A673 (cell line): ENCODE results near the gene BMPR1A.

Experiments used
- EZH2 ChIP-seq: fragments of 200-600 bp; sonication (generic); IDR thresholded peaks from 2 replicates; pipeline ENCODE4 v1.6.1; 2017; ENCODE audit warnings: borderline replicate concordance, low read depth, mild to moderate bottlenecking, mixed read lengths, antibody characterized with exemption, low read length; ENCODE audit not compliant: poor library complexity, severe bottlenecking
- TF ChIP-seq, protein P1 (sequence below): fragments of 300-800, 200-600 bp; sonication (generic); conservative IDR thresholded peaks from 2 replicates; pipeline ENCODE4 v1.5.1; 2017; ENCODE audit warnings: low read depth, mild to moderate bottlenecking, antibody characterized with exemption, low read length, moderate library complexity, mixed read lengths

GRCh38 chr10:86820509-86820908 lies 64.1 kb downstream of the BMPR1A start:
- TF ChIP-seq, protein P1, sequence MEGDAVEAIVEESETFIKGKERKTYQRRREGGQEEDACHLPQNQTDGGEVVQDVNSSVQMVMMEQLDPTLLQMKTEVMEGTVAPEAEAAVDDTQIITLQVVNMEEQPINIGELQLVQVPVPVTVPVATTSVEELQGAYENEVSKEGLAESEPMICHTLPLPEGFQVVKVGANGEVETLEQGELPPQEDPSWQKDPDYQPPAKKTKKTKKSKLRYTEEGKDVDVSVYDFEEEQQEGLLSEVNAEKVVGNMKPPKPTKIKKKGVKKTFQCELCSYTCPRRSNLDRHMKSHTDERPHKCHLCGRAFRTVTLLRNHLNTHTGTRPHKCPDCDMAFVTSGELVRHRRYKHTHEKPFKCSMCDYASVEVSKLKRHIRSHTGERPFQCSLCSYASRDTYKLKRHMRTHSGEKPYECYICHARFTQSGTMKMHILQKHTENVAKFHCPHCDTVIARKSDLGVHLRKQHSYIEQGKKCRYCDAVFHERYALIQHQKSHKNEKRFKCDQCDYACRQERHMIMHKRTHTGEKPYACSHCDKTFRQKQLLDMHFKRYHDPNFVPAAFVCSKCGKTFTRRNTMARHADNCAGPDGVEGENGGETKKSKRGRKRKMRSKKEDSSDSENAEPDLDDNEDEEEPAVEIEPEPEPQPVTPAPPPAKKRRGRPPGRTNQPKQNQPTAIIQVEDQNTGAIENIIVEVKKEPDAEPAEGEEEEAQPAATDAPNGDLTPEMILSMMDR, result no peak
- TF ChIP-seq EZH2, result no peak
